GM19452 (cell line): Measurements from ENCODE around the gene TTF2.
"Not testable (repeated sequence)": the region's sequence is repeated elsewhere in the genome, so short reads cannot be mapped to it uniquely, and the experiment has no call there.

Source experiments
- ATAC-seq: cut with Tn5 transposase; IDR thresholded peaks from one replicate; pipeline ENCODE4 v1.9.1; 2021; ENCODE audit not compliant: unreplicated experiment

The TTF2 gene

DNA sequence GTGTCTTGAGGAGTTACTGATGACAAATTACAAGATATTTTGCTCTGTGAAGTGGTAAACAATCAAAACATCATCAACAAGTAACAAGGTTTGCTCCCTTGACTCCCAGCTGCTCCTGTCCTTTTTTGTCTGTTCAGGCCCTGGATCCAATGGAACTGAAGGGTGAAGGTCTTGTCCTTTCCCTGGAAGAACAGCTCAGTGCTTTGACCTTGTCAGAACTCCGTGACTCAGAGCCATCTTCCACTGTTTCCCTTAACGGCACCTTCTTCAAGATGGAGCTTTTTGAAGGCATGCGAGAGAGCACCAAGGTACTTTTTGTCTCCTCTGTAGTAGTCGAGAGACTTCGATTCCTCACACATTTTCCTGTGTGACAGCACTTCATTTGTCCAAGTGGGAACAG, 32.5 kb downstream of the TTF2 start:
- ATAC-seq: no peak

DNA sequence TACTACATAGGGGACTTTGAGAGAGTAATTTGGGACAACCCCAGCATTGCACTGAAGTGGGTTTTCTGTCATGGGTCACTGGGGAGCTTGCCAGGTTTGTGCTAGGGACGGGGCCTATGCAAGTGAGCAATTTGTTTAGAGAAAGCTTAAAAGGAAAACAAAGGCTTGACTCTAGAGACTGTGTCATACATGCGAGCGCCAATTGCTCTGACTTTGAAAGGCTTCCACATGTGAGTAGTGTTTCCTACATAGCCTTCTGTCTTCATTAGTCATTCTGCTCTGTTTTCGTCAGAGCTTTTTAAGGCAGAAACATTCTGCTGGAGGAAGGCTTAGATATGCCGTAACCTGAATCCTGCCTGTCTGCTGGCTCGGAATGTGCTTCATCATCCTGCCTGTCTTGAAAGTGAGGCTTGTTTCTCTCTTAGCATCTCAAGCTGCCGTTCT, 33.0 kb downstream of the TTF2 start:
- no peak for ATAC-seq

GRCh38 chr1:117093870-117094621, 33.9 kb downstream of the TTF2 start:
- ATAC-seq: peak; percentile 64

DNA sequence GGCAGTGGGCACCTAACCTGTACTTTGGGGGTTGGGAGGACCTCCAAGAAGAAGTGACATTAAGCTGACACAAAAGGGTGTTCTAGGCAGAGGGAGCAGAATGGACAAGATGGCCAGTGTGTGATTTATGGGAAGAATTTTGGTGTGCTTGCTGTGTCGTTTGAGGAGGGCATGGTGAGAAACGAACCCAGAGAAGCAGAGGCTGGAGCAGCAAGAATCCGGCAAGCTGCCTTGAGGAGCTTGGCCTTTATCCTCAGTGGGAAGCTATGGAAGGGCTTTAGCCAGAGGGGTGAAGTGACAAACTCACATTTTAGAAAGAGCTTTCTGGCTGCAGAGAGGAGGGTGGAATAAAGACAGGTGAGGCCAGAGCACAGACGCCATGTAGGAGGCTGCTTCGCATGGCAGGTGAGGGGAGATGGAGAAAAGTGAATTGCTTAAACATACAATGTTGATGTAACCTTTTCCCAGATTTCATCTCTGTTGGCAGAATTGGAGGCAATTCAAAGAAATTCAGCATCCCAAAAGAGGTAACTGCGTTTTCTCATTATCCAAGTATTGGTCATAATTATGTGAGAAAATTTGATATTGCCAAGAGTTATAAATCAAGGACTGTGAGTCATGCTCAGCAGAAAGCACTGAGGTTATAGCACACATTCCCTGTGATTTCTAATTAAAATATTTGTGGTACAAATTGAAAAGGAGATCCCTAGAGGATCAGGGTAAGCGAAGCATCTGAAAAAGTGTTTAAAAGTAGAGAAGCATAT, 34.9 kb downstream of the TTF2 start:
- ATAC-seq: no peak

GRCh38 chr1:117096951-117097408, 36.9 kb downstream of the TTF2 start:
- no peak for ATAC-seq

- no peak for ATAC-seq
Observed at GRCh38 chr1:117097443-117097842, 37.3 kb downstream of the TTF2 start.

- no peak for ATAC-seq
Observed at GRCh38 chr1:117098287-117098890, 38.3 kb downstream of the TTF2 start.

DNA sequence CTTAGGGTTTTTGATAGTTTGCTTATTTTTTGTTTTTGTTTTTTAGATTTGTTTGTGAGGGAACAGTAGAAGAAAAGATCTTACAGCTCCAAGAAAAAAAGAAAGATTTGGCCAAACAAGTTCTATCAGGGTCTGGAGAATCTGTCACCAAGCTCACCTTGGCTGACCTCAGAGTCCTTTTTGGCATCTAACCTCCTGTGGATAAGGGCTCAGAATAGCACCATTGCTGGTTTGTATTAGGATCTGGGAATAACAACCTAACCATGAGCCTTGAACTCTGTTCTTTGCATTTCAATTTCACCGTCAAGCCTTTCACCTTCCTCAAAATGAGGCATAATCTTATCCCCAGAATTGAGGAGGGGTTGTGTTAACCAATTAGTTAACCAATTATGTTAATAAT, 41.2 kb downstream of the TTF2 start:
- no peak for ATAC-seq

DNA sequence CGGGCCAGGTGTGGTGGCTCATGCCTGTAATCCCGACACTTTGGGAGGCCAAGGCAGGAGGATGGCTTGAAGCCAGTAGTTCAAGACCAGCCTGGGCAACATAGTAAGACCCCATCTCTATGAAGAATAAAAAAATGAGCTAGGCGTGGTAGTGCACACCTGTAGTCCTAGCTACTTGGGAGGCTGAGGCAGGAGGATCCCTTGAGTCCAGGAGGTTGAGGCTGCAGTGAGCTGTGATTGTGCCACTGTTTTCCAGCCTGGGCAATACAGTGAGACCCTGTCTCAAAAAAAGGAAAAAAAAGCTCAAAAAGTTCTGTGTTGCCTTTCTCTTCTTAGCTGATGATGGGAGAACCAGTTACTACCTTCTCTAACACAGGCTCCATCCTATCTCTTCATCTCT, 41.7 kb downstream of the TTF2 start:
- ATAC-seq: not testable (repeated sequence)

GRCh38 chr1:117104986-117105385, 44.9 kb downstream of the TTF2 start:
- ATAC-seq: no peak

- no peak for ATAC-seq
Observed at GRCh38 chr1:117105722-117106121, 45.6 kb downstream of the TTF2 start.

DNA sequence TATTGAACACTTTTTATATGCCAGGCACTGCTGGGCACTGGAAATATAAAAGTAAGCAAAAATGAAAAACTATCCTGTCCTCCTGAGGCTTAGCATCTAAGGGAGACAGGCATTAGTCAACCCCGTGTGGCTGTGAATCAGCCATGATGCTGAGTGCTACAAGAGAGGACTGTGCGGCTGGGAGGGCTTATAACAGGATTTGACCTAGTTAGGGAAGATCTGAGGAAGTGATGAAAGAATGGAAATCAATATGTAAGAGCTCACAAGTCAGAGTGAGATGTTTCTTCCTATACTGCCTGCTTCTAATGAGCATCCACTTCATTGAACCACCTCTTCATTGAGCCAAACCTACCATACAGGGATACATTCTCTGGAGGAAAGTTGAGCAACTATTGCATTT, 46.4 kb downstream of the TTF2 start:
- ATAC-seq: no peak

DNA sequence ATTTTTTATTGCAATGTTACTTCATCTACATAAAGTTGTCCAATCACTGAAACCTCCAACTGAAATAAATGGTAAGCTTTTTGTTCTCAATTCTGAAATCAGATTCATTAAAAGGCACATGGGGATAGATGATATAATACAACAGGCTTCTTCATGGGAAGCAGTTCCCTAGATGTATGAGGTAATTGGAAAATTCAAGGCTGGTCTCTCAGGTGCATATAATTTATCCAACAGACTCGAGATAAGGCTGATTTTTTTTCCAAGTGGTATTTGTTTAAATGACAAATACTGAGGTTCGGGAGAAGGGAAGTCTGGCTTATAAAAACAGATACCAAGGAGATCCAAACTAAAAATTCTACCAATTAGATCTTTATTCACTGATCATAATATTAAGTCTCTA, 47.2 kb downstream of the TTF2 start:
- ATAC-seq: no peak

GRCh38 chr1:117110774-117111173, 50.6 kb downstream of the TTF2 start:
- no peak for ATAC-seq

DNA sequence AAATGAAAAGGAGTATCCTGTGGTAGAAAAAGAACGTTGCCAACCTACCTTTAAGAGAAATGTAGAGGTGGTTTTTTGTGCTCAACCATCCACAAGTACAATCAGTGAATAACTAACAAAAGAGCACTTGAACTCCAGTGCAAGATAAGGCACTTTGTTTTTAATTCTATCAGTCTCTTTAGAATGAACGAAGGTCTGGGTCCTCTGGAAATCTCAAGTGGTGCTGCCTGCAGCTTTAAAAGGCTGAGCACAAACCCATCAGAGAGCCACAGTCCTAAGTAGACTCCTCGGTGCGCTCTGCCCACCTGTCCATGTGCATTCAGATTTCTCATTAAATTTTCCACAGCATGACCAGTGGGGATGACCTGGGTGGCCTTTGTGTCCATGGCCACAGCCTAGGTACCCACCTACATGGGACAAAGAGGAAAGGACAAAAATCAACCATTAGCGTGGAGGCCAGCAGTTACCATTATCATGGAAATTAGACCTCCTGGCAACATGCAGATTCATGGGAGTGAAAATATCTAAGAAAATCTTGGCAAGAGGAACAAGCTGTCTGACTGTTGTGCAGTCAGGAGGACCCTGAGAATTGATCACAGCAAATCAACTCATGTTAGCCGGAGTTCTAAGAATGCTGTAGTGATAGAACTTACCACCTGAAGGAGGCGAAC, 52.1 kb downstream of the TTF2 start:
- no peak for ATAC-seq

GRCh38 chr1:117113199-117113598, 53.1 kb downstream of the TTF2 start:
- ATAC-seq: no peak

DNA sequence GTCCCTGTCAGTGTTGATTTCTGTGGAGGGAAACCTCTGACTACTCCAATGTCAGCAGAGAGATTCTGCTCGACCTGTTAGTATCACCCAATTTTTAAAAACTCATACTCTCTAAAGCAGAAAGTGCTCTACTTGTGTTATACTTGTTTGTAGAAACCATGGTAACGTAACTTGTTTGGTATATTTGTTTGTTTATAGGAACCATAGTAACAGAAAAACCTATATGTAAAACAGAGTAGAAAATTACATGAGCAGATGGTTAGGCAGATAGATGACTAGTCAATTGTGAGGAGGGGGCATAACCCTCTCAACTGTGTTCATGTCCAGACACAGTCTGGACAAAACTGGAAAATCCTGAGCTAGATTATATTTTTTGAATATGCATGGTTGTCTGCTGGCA, 54.8 kb downstream of the TTF2 start:
- no peak for ATAC-seq

- no peak for ATAC-seq
Observed at GRCh38 chr1:117116090-117116783, 56.1 kb downstream of the TTF2 start.

GRCh38 chr1:117116784-117117130, 56.6 kb downstream of the TTF2 start:
- ATAC-seq: no peak

- no peak for ATAC-seq
Observed at GRCh38 chr1:117117697-117118096, 57.6 kb downstream of the TTF2 start.

DNA sequence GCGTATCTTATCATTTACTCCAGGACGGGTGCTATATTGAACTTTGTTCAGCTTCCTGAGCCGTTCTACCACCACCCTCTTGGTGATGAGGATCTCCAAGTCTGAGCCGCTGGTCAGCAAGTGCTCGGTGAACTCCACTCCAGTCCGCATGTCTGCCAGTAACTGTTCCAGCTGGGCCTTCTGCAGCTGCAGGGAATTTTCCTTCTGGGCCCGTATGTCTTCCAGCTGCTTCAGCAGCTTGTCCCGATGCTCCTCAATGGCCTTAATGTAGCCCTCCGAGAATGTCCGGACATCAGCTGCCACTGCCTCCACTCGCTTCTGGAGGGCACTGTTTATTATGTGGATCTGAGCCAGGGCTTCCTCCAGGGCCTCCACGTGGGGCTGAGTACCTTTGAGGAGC, 58.0 kb downstream of the TTF2 start:
- ATAC-seq: no peak
